T-helper 22 cell (primary cell): ENCODE measurements around the gene ZNF106.

Source experiments
- DNase-seq: peaks from one replicate; pipeline ENCODE4 v3.0.0-alpha.2; 2020; ENCODE audit warnings: low read depth

Gene ZNF106

GRCh38 chr15:42474827-42475226 is 16.1 kb downstream of the ZNF106 start:
- DNase-seq = no peak

- DNase-seq = no peak
Observed at GRCh38 chr15:42471002-42471401, 19.9 kb downstream of the ZNF106 start.

DNA sequence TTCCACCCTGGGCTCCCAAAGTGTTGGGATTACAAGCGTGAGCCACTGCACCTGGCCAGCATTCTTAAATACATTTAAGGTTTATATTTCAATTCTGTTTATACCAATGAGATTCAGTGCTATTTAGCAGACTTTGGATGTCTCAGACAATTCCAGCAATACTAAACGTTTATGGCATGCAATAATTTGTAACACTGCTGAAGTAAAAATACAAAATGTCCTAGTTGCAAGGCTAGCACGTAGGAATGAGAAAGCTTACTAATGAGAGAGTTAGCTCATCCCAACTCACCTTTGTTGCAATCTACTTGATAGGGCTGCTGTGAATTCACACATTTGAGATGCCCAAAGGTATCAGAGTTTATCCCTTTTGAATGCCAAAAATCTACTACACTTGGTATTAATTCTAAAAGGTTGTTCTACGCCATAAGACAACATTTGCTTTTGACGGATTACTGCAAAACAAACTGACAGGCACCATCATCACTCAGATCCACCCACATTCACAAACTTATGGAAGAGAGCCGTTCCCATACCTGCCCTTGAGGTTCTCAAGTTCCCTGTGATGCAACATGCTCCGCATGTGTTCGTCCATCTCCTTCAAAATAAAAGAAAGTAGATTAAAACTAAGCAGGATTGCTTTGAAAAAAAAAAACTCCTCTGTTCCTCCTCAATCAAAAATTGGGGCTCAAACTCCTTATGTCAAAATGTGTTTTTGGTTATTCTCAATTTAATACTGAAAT is 25.3 kb downstream of the ZNF106 start:
- no peak for DNase-seq

DNA sequence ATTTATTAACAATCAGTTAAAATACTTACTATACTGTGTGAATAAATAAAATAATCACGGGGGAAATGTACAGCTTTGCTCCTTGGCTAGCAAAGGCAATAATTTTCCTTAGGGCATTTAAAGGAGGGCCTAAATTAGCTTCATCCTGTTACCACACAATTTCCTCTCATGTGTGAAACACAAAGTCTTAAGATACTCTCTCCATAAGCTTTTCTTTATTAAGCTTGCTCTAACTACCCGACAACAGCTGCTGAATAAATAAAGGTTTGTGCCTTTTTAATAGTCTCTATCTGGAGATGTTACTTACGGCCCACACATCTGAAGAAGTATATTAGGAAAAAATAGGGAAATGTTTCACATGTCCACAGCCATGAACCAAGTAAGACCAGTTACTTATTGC is 29.7 kb downstream of the ZNF106 start:
- no peak for DNase-seq

DNA sequence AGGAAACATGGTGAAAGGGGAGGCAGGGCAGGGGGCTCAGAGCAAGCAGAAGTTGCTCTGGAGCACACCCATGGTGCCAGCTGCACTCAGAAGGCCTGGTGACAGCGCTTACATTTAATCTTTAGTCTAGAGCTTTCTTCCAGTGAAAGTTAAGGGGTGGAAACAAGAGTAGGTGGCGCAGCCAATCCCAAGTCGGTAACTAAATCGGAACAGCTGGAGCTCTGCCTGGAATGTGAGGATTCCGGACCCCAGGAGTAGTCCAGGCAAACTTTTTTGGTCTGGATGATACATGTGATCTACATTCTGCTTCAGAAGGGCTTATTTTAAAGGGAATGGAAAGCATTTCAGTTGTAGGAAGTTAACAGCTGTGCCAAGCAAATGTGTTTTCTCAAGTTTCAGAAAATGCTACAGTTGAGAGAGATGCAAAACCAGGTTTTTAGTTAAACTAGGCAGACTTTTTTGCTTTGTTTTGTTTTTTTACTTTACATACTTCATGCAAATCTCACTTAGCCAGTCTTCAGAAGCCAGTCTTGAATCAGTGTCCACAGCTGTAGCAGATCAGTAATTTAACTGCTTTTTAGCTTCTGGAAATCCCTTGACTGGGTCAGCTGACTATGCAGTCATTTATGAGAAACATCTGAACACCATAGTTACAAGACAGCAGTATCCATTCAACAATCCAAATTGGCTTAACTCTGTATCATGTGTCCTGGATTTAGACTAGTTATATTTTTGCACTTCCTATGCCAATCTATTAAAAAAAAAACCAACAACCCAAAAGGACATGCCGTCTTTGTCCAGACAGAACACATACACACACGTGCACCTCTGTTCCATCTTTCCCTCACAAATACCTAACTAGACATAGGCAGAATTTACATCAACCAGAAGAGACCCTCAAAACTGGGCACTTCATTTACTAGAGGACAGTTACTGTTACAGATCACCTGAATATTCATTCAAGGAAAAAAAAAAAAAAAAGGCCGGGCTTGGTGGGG is 33.2 kb downstream of the ZNF106 start:
- DNase-seq = no peak

DNA sequence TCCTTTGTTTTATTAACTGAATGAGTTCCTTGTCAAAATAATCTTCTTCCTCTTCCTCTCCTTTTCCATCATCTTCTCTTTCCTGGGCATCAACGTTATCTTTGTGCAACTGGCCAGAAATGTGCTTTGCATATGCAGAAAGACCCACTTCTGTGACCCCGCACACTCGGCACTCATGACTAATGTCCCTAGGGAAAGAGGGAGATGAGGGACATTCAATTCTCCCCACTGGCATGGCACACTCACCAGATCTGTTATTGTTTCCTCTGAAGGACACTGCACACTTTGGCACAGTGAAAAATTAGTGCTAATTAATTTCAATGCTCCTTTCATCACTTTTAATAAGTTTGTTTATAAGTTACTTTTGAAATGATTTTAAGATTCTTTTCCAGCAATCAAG is 34.0 kb downstream of the ZNF106 start:
- no peak for DNase-seq

- DNase-seq = no peak
Observed at GRCh38 chr15:42456531-42456930, 34.4 kb downstream of the ZNF106 start.

DNA sequence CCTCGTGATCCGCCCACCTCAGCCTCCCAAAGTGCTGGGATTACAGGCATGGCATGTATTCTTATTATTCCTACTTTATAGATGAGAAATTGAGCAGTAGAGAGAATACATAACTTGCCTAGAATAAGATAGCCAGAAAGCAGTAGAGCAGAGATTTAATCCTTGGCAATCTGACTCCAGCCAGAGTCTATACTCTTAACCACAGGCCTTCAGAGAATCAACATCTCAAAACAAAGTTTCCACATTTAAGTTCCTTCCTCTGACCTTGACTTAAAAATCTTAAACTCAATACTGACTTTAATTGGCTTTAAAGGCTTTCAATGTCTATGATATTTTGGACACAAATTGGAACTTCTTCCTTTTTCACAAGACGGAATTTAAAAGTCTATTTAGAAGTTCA is 37.1 kb downstream of the ZNF106 start:
- no peak for DNase-seq

- DNase-seq = no peak
Observed at GRCh38 chr15:42450425-42450790, 40.5 kb downstream of the ZNF106 start.

- DNase-seq = no peak
Observed at GRCh38 chr15:42449770-42450424, 41.0 kb downstream of the ZNF106 start.

- no peak for DNase-seq
Observed at GRCh38 chr15:42448281-42448680, 42.7 kb downstream of the ZNF106 start.

DNA sequence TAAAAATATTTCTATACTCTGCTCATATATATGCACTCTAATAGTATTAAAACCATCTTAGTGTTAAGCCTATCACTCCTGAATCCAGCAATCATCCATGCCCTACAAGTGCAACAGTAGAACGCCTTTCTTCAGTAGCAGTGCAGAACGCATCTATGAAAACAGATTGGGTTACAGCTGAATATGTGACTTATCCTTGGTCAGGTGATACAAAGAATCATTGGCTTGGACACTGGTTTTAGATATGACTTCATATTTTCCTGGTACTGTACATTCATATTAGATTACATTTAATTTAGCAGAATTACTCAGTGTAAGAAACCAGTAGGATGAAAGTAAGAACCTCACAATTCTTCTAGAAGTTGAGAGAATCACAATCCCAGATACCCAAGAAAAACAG is 43.3 kb downstream of the ZNF106 start:
- no peak for DNase-seq

GRCh38 chr15:42445551-42445950 is 45.4 kb downstream of the ZNF106 start:
- no peak for DNase-seq

DNA sequence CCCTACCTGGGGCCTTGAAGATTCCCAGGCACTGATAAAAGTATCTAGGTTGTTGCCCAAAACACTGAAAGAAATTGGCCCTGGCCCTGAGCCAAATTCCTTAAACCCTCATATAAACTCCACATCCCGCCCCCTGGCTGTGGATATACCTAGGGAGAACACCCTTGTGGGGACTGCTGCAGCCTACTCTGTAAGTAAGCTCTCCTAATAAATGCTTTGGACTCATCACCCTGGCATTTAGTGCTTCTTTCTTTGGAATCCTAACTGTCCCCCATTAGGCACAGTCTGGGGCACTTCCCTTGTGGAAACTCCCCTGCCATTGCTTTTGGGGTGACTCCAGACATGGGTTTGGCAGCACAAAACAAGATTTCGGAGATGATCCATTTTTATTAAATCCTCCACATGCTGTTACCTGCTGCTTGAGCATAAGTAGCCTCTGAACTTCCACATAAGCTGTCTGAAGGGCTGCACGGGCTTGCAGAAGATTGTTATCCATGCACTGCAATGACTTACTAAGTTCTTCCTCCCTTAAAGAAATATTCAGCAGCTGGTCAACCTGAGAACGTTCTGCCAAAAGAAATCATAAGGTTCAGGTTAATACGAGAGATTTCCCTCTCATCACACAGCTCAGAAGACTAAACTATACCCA is 46.4 kb downstream of the ZNF106 start:
- no peak for DNase-seq

GRCh38 chr15:42427429-42428223 is 63.3 kb downstream of the ZNF106 start:
- DNase-seq = no peak

DNA sequence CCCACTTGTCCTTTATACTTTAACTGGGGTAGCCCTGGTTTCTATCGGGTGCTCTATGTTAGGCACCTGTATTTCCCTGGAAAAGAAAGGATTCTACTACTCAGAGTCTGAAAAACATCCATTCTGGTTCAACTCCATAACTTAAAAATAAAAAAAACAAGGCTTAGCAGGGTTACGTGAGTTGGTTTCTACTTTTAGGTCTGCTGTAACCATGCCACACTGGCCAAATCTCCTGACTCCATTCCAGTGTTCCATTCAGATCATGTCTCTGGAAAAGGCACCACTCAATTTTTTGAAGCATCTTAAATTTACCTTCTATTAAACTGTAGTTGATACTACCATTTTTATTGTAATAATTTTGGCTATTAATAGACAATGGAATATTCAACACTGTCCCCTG is 69.6 kb downstream of the ZNF106 start:
- DNase-seq = no peak

- DNase-seq = no peak
Observed at GRCh38 chr15:42419369-42419768, 71.6 kb downstream of the ZNF106 start.

DNA sequence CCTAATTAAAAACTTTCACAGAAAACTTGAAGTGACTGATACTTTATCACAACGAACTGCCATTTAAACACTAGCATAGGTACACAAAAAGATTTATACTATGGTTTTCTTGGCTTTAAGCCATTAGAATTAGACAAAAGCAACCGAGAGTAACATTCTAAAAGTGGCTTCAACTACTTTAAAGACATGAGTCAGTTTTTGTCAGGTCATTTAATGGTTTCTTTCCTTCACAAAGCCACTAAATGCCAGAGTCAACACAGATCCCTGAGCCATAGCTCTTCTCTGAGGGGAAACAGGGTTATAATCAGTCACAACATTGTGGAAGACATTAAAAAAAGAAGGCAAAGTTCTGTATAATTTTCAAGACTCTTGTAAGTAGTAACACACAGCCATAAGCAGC is 77.0 kb downstream of the ZNF106 start:
- no peak for DNase-seq

GRCh38 chr15:42411884-42412283 is 79.1 kb downstream of the ZNF106 start:
- no peak for DNase-seq

GRCh38 chr15:42409011-42409410 is 81.9 kb downstream of the ZNF106 start:
- DNase-seq = no peak

- no peak for DNase-seq
Observed at GRCh38 chr15:42408178-42408577, 82.8 kb downstream of the ZNF106 start.
